Panc1 (cell line): ENCODE measurements around the gene TMTC2. TPM values are rescaled to one million over a fixed set of nuclear protein-coding genes. Genes with fewer than 3 reads are reported as not detected.

Experiments
- ATAC-seq: fragments of 200-7000 bp; cut with Tn5 transposase; 2 replicates; pipeline ENCODE4 v1.9.1; 2020; ENCODE audit warnings: mild to moderate bottlenecking, moderate library complexity
- BruUV-seq: library from RNA; stranded (reverse); fragments of 400-500 nt; replicated peaks from 2 replicates; lab custom pipeline; 2021; lab: Mats Ljungman, UMichigan
- CTCF ChIA-PET: fragments of 300-600 bp; sonication (Branson Sonifier 250); formaldehyde crosslinking; loops from one replicate; lab custom pipeline; 2022; ENCODE audit warnings: antibody characterized with exemption; lab: Charles Lee
- POLR2A ChIA-PET: fragments of 300-600 bp; sonication (Branson Sonifier 250); formaldehyde crosslinking; loops from one replicate; lab custom pipeline; 2022; ENCODE audit warnings: antibody characterized with exemption; lab: Charles Lee
- DNase-seq: peaks from one replicate; pipeline ENCODE4 v3.0.0-alpha.2; 2010; ENCODE audit warnings: low read depth, low spot score
- H3K27ac ChIP-seq: 2 replicates; pipeline ENCODE4 v1.5.1; 2011; ENCODE audit warnings: mild to moderate bottlenecking, low read length, inconsistent platforms
- H3K27me3 ChIP-seq: fragments of 200-500 bp; sonication (Bioruptor generic); 2 replicates; pipeline ENCODE4 v1.6.0; 2014; ENCODE audit warnings: low read length, inconsistent platforms; ENCODE audit not compliant: control insufficient read depth, insufficient read depth
- H3K36me3 ChIP-seq: fragments of 200-500 bp; sonication (Bioruptor generic); 2 replicates; pipeline ENCODE4 v1.5.1; 2014; ENCODE audit warnings: inconsistent platforms, mild to moderate bottlenecking, low read length, moderate library complexity; ENCODE audit not compliant: control insufficient read depth, insufficient read depth
- H3K4me1 ChIP-seq: 2 replicates; pipeline ENCODE4 v1.5.1; 2011; ENCODE audit warnings: inconsistent platforms, mild to moderate bottlenecking, low read length, moderate library complexity; ENCODE audit not compliant: control insufficient read depth, insufficient read depth
- H3K4me3 ChIP-seq, 2 experiments: 2 replicates each; pipeline ENCODE4 v1.5.1; 2011 to 2012; ENCODE audit warnings: low read depth in 2 of 2, low read length in 2 of 2, mild to moderate bottlenecking in 2 of 2, inconsistent platforms in 1 of 2, moderate library complexity in 1 of 2
- H3K9me3 ChIP-seq: fragments of 200-500 bp; sonication (Bioruptor generic); 2 replicates; pipeline ENCODE4 v1.5.1; 2014; ENCODE audit warnings: low read depth, mild to moderate bottlenecking, inconsistent platforms, low read length, moderate library complexity; ENCODE audit not compliant: control insufficient read depth, insufficient read depth
- POLR2AphosphoS5 ChIP-seq: IDR thresholded peaks from 2 replicates; pipeline ENCODE4 v1.6.1; 2012; ENCODE audit warnings: mild to moderate bottlenecking, low read depth, low read length, moderate library complexity
- REST ChIP-seq, 2 experiments: IDR thresholded peaks; 2 replicates each; pipeline ENCODE4 v1.6.1; 2011 to 2012; ENCODE audit warnings: low read depth in 2 of 2, control low read depth in 1 of 2, low read length in 1 of 2, mild to moderate bottlenecking in 1 of 2, moderate library complexity in 1 of 2; ENCODE audit not compliant: insufficient read depth in 1 of 2
- SIN3A ChIP-seq: IDR thresholded peaks from 2 replicates; pipeline ENCODE4 v1.6.1; 2012; ENCODE audit warnings: low read depth, mild to moderate bottlenecking, low read length, moderate library complexity, borderline replicate concordance; ENCODE audit not compliant: insufficient read depth
- TCF7L2 ChIP-seq: IDR thresholded peaks from 2 replicates; pipeline ENCODE4 v1.6.1; 2011; ENCODE audit warnings: mild to moderate bottlenecking, low read depth, low read length, inconsistent platforms
- in situ Hi-C: cut with HindIII; loops from 2 replicates; pipeline ENCODE4 v1.10.0; 2016; ENCODE audit warnings: low sequenced_read_pairs, low pct_unique_long_range_greater_than_20kb
- intact Hi-C: fragments of 100-400 bp; cut with micrococcal nuclease; formaldehyde crosslinking; loops from one replicate; pipeline ENCODE4 v1.10.0; 2022; ENCODE audit not compliant: unreplicated experiment
- total RNA-seq: library from RNA; stranded (reverse); gene quantifications from one replicate; pipeline ENCODE4 v1.2.1, GENCODE V29; 2021; ENCODE audit not compliant: unreplicated experiment
- TF ChIP-seq, protein P1 (sequence below): fragments of 450-650 bp; IDR thresholded peaks from 2 replicates; pipeline ENCODE4 v1.5.1; 2017; ENCODE audit warnings: mild to moderate bottlenecking

Gene TMTC2
- total RNA-seq, 1 experiment from 2014 or later, result 5.7 TPM

- ChIA-PET POLR2A (no interaction called here), CTCF (no interaction called here)
- intact Hi-C loops (no loop called here), in situ Hi-C loops (no loop called here)
- no peak overlapping the region for H3K4me3 ChIP-seq
- H3K36me3 ChIP-seq, result no peaks in the 10 kb centered on the region
- H3K27me3 ChIP-seq, result no peaks in the 10 kb centered on the region
- DNase-seq (no peak), ATAC-seq (no peak)
- H3K27ac ChIP-seq, result no peak overlapping the region
- H3K4me1 ChIP-seq, result no peaks in the 10 kb centered on the region
- no TSS peak for BruUV-seq
- TF ChIP-seq SIN3A, result no peak
- H3K9me3 ChIP-seq, result no peaks in the 10 kb centered on the region
Observed at GRCh38 chr12:83128540-83128939, 441.8 kb downstream of the TMTC2 start.

- no TSS peak for BruUV-seq
- TF ChIP-seq, protein P1, sequence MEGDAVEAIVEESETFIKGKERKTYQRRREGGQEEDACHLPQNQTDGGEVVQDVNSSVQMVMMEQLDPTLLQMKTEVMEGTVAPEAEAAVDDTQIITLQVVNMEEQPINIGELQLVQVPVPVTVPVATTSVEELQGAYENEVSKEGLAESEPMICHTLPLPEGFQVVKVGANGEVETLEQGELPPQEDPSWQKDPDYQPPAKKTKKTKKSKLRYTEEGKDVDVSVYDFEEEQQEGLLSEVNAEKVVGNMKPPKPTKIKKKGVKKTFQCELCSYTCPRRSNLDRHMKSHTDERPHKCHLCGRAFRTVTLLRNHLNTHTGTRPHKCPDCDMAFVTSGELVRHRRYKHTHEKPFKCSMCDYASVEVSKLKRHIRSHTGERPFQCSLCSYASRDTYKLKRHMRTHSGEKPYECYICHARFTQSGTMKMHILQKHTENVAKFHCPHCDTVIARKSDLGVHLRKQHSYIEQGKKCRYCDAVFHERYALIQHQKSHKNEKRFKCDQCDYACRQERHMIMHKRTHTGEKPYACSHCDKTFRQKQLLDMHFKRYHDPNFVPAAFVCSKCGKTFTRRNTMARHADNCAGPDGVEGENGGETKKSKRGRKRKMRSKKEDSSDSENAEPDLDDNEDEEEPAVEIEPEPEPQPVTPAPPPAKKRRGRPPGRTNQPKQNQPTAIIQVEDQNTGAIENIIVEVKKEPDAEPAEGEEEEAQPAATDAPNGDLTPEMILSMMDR, result no peak
- TF ChIP-seq POLR2AphosphoS5, result no peak
- TF ChIP-seq SIN3A, result no peak
- TF ChIP-seq TCF7L2, result no peak
- TF ChIP-seq REST (IDR thresholded peaks at IDR 0.05; ENCODE audit: insufficient read depth in 1 of 2, low read depth in 2 of 2, low read length in 1 of 2), result no peak
- H3K27me3 ChIP-seq, result no peaks in the 10 kb centered on the region
- H3K4me3 ChIP-seq, result no peak overlapping the region
- DNase-seq (no peak), ATAC-seq (no peak)
- CTCF ChIA-PET, result no interaction called here
- in situ Hi-C loops, result no loop called here
- H3K9me3 ChIP-seq, result no peaks in the 10 kb centered on the region
- H3K4me1 ChIP-seq, result no peaks in the 10 kb centered on the region
- intact Hi-C loops, result no loop called here
- POLR2A ChIA-PET, result no interaction called here
- H3K36me3 ChIP-seq, result no peaks in the 10 kb centered on the region
- H3K27ac ChIP-seq, result no peak overlapping the region
Observed at GRCh38 chr12:83130178-83130577, 443.5 kb downstream of the TMTC2 start.

DNA sequence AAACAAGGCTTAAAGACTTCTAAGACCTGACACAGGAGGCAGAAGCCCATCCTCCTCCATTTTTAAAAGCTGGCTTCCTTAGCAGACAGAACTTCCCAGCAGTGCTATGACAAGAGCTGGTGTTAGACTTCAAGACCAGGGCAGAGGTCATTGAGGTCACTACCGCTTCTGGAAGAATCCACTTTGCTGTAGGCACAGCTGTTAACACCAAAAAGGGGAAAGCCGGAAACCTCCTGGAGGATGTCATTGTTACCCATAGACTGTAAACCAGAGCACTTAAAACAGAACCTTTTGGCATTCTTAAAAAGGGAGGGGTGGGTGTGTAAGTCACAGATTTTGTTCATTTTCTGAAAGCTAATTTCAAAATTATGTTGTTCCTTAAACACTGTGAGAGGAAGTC is 445.7 kb downstream of the TMTC2 start:
- Histone ChIP-seq H3K27me3 (no peaks in the 10 kb centered on the region), H3K9me3 (no peaks in the 10 kb centered on the region), H3K36me3 (no peaks in the 10 kb centered on the region), H3K27ac (no peak overlapping the region), H3K4me3 (no peak overlapping the region), H3K4me1 (no peaks in the 10 kb centered on the region)
- BruUV-seq, result no TSS peak
- in situ Hi-C loops, result no loop called here
- CTCF ChIA-PET, result no interaction called here
- TF ChIP-seq TCF7L2 (no peak), REST (IDR thresholded peaks at IDR 0.05; ENCODE audit: insufficient read depth in 1 of 2, low read depth in 2 of 2, low read length in 1 of 2) (no peak), SIN3A (no peak), POLR2AphosphoS5 (no peak)
- TF ChIP-seq, protein P1, result no peak
- no peak for DNase-seq
- ATAC-seq, result no peak
- intact Hi-C loops, result no loop called here
- POLR2A ChIA-PET, result no interaction called here
